Gastroesophageal sphincter (tissue), 4 donors: ENCODE measurements around the gene CAMK1D. TPM values are rescaled to one million over a fixed set of nuclear protein-coding genes. Genes with fewer than 3 reads are reported as not detected.

ENCODE experiments used
- ATAC-seq: fragments of 150-250 bp; one replicate; pipeline ENCODE4 v1.9.1; 2016; ENCODE audit warnings: mild to moderate bottlenecking, moderate library complexity
- H3K27ac ChIP-seq, 4 donors: fragments of 200-600 bp; sonication (generic) in 3 of 4; 1 replicate in 3 of 4; 2 replicates in 1 of 4; pipeline ENCODE4 v1.5.1; 2016 to 2019
- H3K27me3 ChIP-seq: fragments of 200-600 bp; sonication (generic); one replicate; pipeline ENCODE4 v1.5.1; 2019
- H3K36me3 ChIP-seq, 2 donors: fragments of 200-600 bp; sonication (generic); one replicate each; pipeline ENCODE4 v1.5.1; 2019; ENCODE audit warnings: control low read depth in 1 of 2
- H3K4me1 ChIP-seq, 3 donors: fragments of 200-600 bp; sonication (generic); 1 replicate in 2 of 3; 2 replicates in 1 of 3; pipeline ENCODE4 v1.5.1; 2016 to 2019; ENCODE audit warnings: control low read depth in 2 of 3
- H3K4me3 ChIP-seq, 2 donors: fragments of 200-600 bp; sonication (generic); one replicate each; pipeline ENCODE4 v1.5.1; 2019; ENCODE audit warnings: mild to moderate bottlenecking in 1 of 2, moderate library complexity in 1 of 2
- H3K9me3 ChIP-seq, 3 donors: fragments of 200-600 bp; sonication (generic); one replicate each; pipeline ENCODE4 v1.5.1; 2017 to 2019; ENCODE audit warnings: control low read depth in 2 of 3
- EP300 ChIP-seq: sonication (generic); formaldehyde crosslinking; IDR thresholded peaks from one replicate; pipeline ENCODE4 v1.6.1; 2017; ENCODE audit warnings: antibody characterized with exemption, mild to moderate bottlenecking
- POLR2A ChIP-seq, 2 donors: fragments of 450-650 bp; IDR thresholded peaks; one replicate each; pipeline ENCODE4 v1.6.1; 2017; ENCODE audit warnings: antibody characterized with exemption in 2 of 2, mild to moderate bottlenecking in 2 of 2, moderate library complexity in 1 of 2
- POLR2AphosphoS5 ChIP-seq: sonication (generic); formaldehyde crosslinking; IDR thresholded peaks from one replicate; pipeline ENCODE4 v1.6.1; 2017; ENCODE audit warnings: antibody characterized with exemption
- WGBS, 2 donors: methylation state at CpG; one replicate each; pipeline ENCODE4 v1.1.5; 2018; ENCODE audit warnings: low coverage in 1 of 2; 5-methylcytosine and 5-hydroxymethylcytosine counted together
- total RNA-seq, 4 donors: library from RNA; depleted of rRNA; stranded (reverse); fragments of >200 nt; gene quantifications; one replicate each; pipeline ENCODE4 v1.1.0, GENCODE V29; 2016
- TF ChIP-seq, protein P1 (sequence below), 4 experiments: fragments of 200-600 bp in 2 of 4; fragments of 450-650 bp in 2 of 4; sonication (generic) in 1 of 4; IDR thresholded peaks; one replicate each; pipeline ENCODE4 v1.5.1; 2017 to 2019; ENCODE audit warnings: antibody characterized with exemption in 4 of 4, mild to moderate bottlenecking in 2 of 4, moderate library complexity in 2 of 4

The CAMK1D gene
- total RNA-seq, 4 donors from 2014 or later, result 11.6 to 18.3 (median 15.3) TPM

DNA sequence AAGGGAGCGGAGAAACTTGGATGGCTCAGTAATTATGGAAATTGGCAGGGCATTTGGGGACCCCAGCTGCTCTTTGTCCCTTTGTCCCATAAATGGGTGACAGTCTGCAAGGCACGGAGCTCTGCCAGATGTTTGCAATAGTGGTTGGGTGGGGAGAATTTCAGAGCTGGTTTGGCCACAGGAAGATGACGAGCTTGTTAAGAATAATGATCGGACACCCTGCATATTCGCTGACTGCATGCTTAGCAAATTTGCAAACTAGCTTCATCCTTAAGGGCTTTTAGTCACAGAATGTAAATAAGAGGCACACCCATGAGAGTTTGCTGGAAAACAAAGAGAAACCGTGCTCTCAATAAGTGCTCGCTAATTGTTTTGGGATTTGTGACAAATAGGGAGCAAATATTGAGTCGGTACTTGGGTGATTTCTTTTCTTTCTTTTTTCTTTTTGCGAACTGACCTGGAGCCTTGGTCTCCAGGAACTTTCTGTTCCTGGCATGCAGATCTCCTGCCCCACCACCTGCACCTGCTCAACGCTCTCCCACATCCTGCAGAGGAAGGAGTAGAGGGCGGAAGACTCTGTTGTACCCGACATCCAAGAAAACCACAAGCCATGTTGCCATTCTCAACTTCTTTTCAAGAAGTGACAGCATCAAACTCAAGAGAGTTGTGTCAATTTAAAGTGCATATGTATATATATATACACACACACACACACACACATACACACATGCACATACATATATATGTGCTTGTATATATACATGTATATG, 238.9 kb downstream of the CAMK1D start:
- Histone ChIP-seq H3K27me3 (no peaks in the 10 kb centered on the region), H3K9me3 (no peaks in the 10 kb centered on the region), H3K4me1 (peaks cover 0 to 70% (median 3%) of the 10 kb centered on the region in 3 donors), H3K36me3 (no peaks in the 10 kb centered on the region), H3K4me3 (no peak overlapping the region), H3K27ac (peak overlapping the region in 1 of 4 donors; percentile 13)
- 51 to 62% methylated on average over 8 to 10 of the region's 12 CpGs for WGBS, 2 donors
- no peak for TF ChIP-seq EP300
- TF ChIP-seq, protein P1, sequence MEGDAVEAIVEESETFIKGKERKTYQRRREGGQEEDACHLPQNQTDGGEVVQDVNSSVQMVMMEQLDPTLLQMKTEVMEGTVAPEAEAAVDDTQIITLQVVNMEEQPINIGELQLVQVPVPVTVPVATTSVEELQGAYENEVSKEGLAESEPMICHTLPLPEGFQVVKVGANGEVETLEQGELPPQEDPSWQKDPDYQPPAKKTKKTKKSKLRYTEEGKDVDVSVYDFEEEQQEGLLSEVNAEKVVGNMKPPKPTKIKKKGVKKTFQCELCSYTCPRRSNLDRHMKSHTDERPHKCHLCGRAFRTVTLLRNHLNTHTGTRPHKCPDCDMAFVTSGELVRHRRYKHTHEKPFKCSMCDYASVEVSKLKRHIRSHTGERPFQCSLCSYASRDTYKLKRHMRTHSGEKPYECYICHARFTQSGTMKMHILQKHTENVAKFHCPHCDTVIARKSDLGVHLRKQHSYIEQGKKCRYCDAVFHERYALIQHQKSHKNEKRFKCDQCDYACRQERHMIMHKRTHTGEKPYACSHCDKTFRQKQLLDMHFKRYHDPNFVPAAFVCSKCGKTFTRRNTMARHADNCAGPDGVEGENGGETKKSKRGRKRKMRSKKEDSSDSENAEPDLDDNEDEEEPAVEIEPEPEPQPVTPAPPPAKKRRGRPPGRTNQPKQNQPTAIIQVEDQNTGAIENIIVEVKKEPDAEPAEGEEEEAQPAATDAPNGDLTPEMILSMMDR (IDR thresholded peaks at IDR 0.05), result no peak
- TF ChIP-seq POLR2AphosphoS5, result no peak
- TF ChIP-seq POLR2A (IDR thresholded peaks at IDR 0.05), result no peak
- no peak for ATAC-seq

GRCh38 chr10:12589291-12589690, 239.9 kb downstream of the CAMK1D start:
- TF ChIP-seq POLR2A (IDR thresholded peaks at IDR 0.05) (no peak), EP300 (no peak), POLR2AphosphoS5 (no peak)
- TF ChIP-seq, protein P1 (IDR thresholded peaks at IDR 0.05), result no peak
- no peak for ATAC-seq
- Histone ChIP-seq H3K36me3 (no peaks in the 10 kb centered on the region), H3K27me3 (no peaks in the 10 kb centered on the region), H3K9me3 (no peaks in the 10 kb centered on the region), H3K27ac (peak overlapping the region in 1 of 4 donors; percentile 1), H3K4me1 (peaks cover 0 to 72% (median 3%) of the 10 kb centered on the region in 3 donors), H3K4me3 (no peak overlapping the region)
- WGBS, 2 donors, result 47 to 69% methylated on average over 5 of the region's 8 CpGs

DNA sequence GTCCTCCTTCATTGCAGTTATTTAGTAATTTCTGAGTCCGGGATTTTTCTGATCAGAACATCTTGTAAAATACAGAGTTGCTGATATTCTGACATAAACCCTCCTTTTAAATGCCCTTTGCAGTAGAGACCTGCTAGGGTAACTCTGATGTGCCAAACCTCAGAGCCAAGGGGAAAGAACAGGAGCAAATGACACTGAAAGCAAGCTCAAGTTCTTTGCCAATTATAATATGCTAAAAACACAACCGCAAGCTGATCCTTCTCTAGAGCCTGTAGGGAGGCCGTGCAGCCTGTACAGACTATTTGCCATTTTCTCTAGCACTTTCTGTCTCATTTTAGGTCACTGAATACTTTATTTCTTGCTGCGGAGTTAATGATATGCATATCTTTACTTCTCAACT, 240.4 kb downstream of the CAMK1D start:
- Histone ChIP-seq H3K9me3 (no peaks in the 10 kb centered on the region), H3K27ac (peak overlapping the region in 1 of 4 donors; percentile 1), H3K4me3 (no peak overlapping the region), H3K27me3 (no peaks in the 10 kb centered on the region), H3K36me3 (no peaks in the 10 kb centered on the region), H3K4me1 (peaks cover 0 to 72% (median 3%) of the 10 kb centered on the region in 3 donors)
- WGBS, 2 donors, result 70 to 76% methylated on average over 3 to 4 of the region's 4 CpGs
- TF ChIP-seq EP300 (no peak), POLR2AphosphoS5 (no peak), POLR2A (IDR thresholded peaks at IDR 0.05) (no peak)
- TF ChIP-seq, protein P1 (IDR thresholded peaks at IDR 0.05), result no peak
- no peak for ATAC-seq

GRCh38 chr10:12590675-12591659, 241.6 kb downstream of the CAMK1D start:
- Histone ChIP-seq H3K27ac (peak overlapping the region in 2 of 4 donors; percentile 9 to 26), H3K36me3 (no peaks in the 10 kb centered on the region), H3K4me3 (no peak overlapping the region), H3K9me3 (no peaks in the 10 kb centered on the region), H3K27me3 (no peaks in the 10 kb centered on the region), H3K4me1 (peaks cover 0 to 65% (median 3%) of the 10 kb centered on the region in 3 donors)
- 74 to 90% methylated on average over 11 to 12 of the region's 17 CpGs for WGBS, 2 donors
- no peak for ATAC-seq
- no peak for TF ChIP-seq POLR2AphosphoS5
- TF ChIP-seq, protein P1 (IDR thresholded peaks at IDR 0.05), result no peak
- no peak for TF ChIP-seq POLR2A (IDR thresholded peaks at IDR 0.05)
- no peak for TF ChIP-seq EP300
